Measurements from ENCODE around the gene SAP25.

Gene SAP25

GRCh38 chr7:100611983-100612729 is 38.5 kb upstream of the SAP25 start, which contains the start of gene MOSPD3:
Gene MOSPD3 (plus strand): TSS chr7:100612540. CDS start chr7:100612792, 252 bp downstream.
- no peaks in the 10 kb centered on the region for H3K27me3 ChIP-seq
- no peaks in the 10 kb centered on the region for H4K20me1 ChIP-seq
- TF ChIP-seq Cebpa-rat (IDR thresholded peaks at IDR 0.05), result peak in 1 of 11 experiments; percentile 34; a peak in 1 of 22 replicates
- peak within 1 kb of the TSS; percentile 71 to 92 (median 82) for H3K4me3 ChIP-seq
- peaks cover 0 to 15% (median 0%) of the 10 kb centered on the region in 11 experiments; a peak in 4 of 22 replicates for H3K36me3 ChIP-seq
- H3K27ac ChIP-seq, result peak within 1 kb of the TSS; percentile 52 to 92 (median 79)
- H3K4me2 ChIP-seq, result peak within 1 kb of the TSS; percentile 89 to 100 (median 98)
- H3K9me3 ChIP-seq (replicated peaks in 1 of 11), result no peaks in the 10 kb centered on the region
- H3K9ac ChIP-seq, result peak within 1 kb of the TSS; percentile 74 to 90 (median 83)
- H3K4me1 ChIP-seq, result peaks cover 18 to 37% (median 31%) of the 10 kb centered on the region in 10 experiments

- no peak for TF ChIP-seq Cebpa-rat (IDR thresholded peaks at IDR 0.05)
- Histone ChIP-seq H3K9ac (no peak overlapping the region), H3K36me3 (peaks cover 0 to 8% (median 0%) of the 10 kb centered on the region in 11 experiments; a peak in 2 of 22 replicates), H3K4me1 (peaks cover 33 to 48% (median 44%) of the 10 kb centered on the region in 10 experiments), H3K4me2 (no peak overlapping the region), H3K9me3 (replicated peaks in 1 of 11) (no peaks in the 10 kb centered on the region), H3K4me3 (no peak overlapping the region), H3K27me3 (peaks cover 0 to 18% (median 16%) of the 10 kb centered on the region in 11 experiments; a peak in 17 of 22 replicates), H3K27ac (no peak overlapping the region), H4K20me1 (no peaks in the 10 kb centered on the region)
Measured at GRCh38 chr7:100609958-100610357, 36.3 kb upstream of the SAP25 start.

DNA sequence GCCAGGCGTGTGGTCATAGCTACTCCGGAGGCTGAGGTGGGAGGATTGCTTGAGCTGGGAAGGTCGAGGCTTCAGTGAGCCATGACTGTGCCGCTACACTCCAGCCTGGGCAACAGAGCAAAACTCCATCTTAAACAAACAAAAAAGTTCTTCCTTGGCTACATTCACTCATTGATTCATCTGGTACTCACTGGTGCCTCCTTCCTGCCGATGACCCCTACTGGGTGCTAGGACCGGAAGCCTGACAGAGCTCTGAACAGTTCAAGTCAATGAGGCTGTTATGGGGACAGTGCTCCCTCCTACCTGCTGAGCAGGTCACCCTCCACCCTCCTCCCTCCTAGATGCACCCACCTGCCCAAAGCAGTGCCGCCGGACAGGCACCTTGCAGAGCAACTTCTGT is 33.4 kb upstream of the SAP25 start:
- H3K4me2 ChIP-seq, result no peak overlapping the region
- TF ChIP-seq Cebpa-rat (IDR thresholded peaks at IDR 0.05), result no peak
- H3K4me3 ChIP-seq, result no peak overlapping the region
- H3K9me3 ChIP-seq (replicated peaks in 1 of 11), result no peaks in the 10 kb centered on the region
- no peaks in the 10 kb centered on the region for H3K36me3 ChIP-seq
- H3K4me1 ChIP-seq, result peaks cover 23 to 47% (median 40%) of the 10 kb centered on the region in 10 experiments; a peak in 19 of 20 replicates
- no peaks in the 10 kb centered on the region for H4K20me1 ChIP-seq
- H3K9ac ChIP-seq, result no peak overlapping the region
- H3K27ac ChIP-seq, result no peak overlapping the region
- peaks cover 0 to 24% (median 19%) of the 10 kb centered on the region in 11 experiments; a peak in 17 of 22 replicates for H3K27me3 ChIP-seq

DNA sequence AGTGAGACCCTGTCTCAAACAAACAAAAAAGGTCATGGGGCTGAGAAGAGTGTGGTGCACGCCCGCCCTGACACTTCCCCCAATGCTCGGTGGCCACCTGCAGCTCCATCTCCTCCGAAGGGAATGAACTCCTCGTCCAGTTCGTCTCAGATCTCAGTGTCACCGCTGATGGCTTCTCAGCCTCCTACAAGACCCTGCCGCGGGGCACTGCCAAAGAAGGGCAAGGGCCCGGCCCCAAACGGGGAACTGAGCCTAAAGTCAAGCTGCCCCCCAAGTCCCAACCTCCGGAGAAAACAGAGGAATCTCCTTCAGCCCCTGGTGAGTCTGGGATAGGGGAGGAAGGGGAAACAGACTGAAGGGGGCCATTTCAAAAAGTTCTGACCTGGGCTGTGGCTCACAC is 32.6 kb upstream of the SAP25 start:
- TF ChIP-seq Cebpa-rat (IDR thresholded peaks at IDR 0.05), result no peak
- peaks cover 24 to 51% (median 46%) of the 10 kb centered on the region in 10 experiments; a peak in 19 of 20 replicates for H3K4me1 ChIP-seq
- peaks cover 0 to 24% (median 19%) of the 10 kb centered on the region in 11 experiments; a peak in 17 of 22 replicates for H3K27me3 ChIP-seq
- H3K9me3 ChIP-seq (replicated peaks in 1 of 11), result no peaks in the 10 kb centered on the region
- H3K4me3 ChIP-seq, result peak overlapping the region in 1 of 10 experiments; percentile 70; a peak in 1 of 20 replicates
- no peaks in the 10 kb centered on the region for H3K36me3 ChIP-seq
- no peaks in the 10 kb centered on the region for H4K20me1 ChIP-seq
- H3K4me2 ChIP-seq, result peak overlapping the region; percentile 89 to 100 (median 98); a peak in 21 of 22 replicates
- H3K9ac ChIP-seq, result peak overlapping the region in 1 of 11 experiments; percentile 72; a peak in 1 of 22 replicates
- no peak overlapping the region for H3K27ac ChIP-seq

GRCh38 chr7:100604976-100605911 is 31.5 kb upstream of the SAP25 start:
- Histone ChIP-seq H3K9me3 (replicated peaks in 1 of 11) (no peaks in the 10 kb centered on the region), H3K4me3 (peak overlapping the region; percentile 65 to 75 (median 69)), H4K20me1 (no peaks in the 10 kb centered on the region), H3K27me3 (peaks cover 0 to 24% (median 19%) of the 10 kb centered on the region in 11 experiments; a peak in 17 of 22 replicates), H3K27ac (peak overlapping the region in 6 of 11 experiments; percentile 55 to 75 (median 70); a peak in 10 of 22 replicates), H3K9ac (peak overlapping the region; percentile 61 to 80 (median 75); a peak in 21 of 22 replicates), H3K4me1 (peaks cover 25 to 55% (median 51%) of the 10 kb centered on the region in 10 experiments; a peak in 19 of 20 replicates), H3K4me2 (peak overlapping the region; percentile 89 to 100 (median 98)), H3K36me3 (no peaks in the 10 kb centered on the region)
- TF ChIP-seq Cebpa-rat (IDR thresholded peaks at IDR 0.05), result no peak

DNA sequence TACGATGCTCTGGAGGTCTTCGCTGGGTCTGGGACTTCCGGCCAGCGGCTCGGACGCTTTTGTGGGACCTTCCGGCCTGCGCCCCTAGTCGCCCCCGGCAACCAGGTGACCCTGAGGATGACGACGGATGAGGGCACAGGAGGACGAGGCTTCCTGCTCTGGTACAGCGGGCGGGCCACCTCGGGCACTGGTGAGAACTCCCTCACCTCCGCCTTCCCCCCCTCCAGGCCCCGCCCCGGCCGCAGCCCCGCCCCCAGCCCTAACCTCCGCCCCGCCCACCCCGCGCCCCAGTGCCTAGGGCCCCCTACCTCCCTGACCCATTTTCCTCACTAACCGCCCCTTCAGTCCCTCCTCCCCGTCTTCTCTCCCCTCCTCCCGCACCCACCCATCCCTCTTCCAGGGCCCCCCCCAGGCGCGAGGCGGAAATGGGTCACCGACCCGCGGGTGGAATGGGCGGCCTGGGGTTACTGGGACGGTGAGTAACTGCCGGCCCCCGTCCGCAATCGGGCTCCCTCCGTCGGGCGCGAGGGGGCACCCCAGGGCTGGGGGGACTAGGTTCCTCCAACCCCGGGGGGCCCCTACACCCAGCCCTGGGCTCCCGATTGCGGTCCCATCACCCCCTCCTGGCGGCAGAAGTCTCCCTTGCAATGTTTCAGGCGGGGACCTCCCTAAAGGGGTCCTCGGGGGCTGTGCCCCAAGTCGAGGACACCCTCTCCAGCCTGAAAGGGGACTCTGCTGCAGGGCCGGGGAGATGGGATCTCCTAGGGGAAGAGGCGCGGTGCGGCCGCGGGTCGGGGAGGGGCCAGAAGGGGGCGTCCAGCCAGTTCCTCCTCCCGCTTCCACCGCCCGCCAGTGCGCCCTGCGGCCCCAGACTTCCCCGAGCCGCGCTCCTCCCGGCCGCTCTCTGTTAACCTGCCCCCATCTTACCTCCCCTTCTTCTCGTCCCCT is 30.6 kb upstream of the SAP25 start:
- Histone ChIP-seq H3K27ac (peak overlapping the region in 10 of 11 experiments; percentile 39 to 75 (median 70); a peak in 20 of 22 replicates), H3K4me3 (peak overlapping the region; percentile 65 to 75 (median 69)), H3K9ac (peak overlapping the region; percentile 61 to 80 (median 75)), H3K4me1 (peaks cover 30 to 65% (median 60%) of the 10 kb centered on the region in 10 experiments; a peak in 19 of 20 replicates), H3K4me2 (peak overlapping the region; percentile 94 to 100 (median 98)), H3K36me3 (no peaks in the 10 kb centered on the region), H3K9me3 (replicated peaks in 1 of 11) (no peaks in the 10 kb centered on the region), H3K27me3 (peaks cover 0 to 24% (median 19%) of the 10 kb centered on the region in 11 experiments; a peak in 17 of 22 replicates), H4K20me1 (no peaks in the 10 kb centered on the region)
- TF ChIP-seq Cebpa-rat (IDR thresholded peaks at IDR 0.05), result no peak

GRCh38 chr7:100603726-100604027 is 30.0 kb upstream of the SAP25 start:
- no peak for TF ChIP-seq Cebpa-rat (IDR thresholded peaks at IDR 0.05)
- Histone ChIP-seq H3K9ac (peak overlapping the region in 9 of 11 experiments; percentile 45 to 74 (median 67); a peak in 17 of 22 replicates), H3K4me2 (peak overlapping the region; percentile 85 to 99 (median 96)), H3K27me3 (peaks cover 0 to 24% (median 19%) of the 10 kb centered on the region in 11 experiments; a peak in 17 of 22 replicates), H3K36me3 (no peaks in the 10 kb centered on the region), H3K4me1 (peaks cover 30 to 68% (median 64%) of the 10 kb centered on the region in 10 experiments; a peak in 19 of 20 replicates), H3K9me3 (replicated peaks in 1 of 11) (no peaks in the 10 kb centered on the region), H3K27ac (peak overlapping the region in 9 of 11 experiments; percentile 37 to 69 (median 56); a peak in 17 of 22 replicates), H3K4me3 (peak overlapping the region; percentile 58 to 73 (median 69)), H4K20me1 (no peaks in the 10 kb centered on the region)

All from BLaER1 treated with 17β-estradiol and CSF1 and Interleukin-3, amounts not matched to agents 10 nM and 100 nM (cell line).